Measurements from ENCODE around the gene KBTBD12. TPM values are rescaled to one million over a fixed set of nuclear protein-coding genes. Genes with fewer than 3 reads are reported as not detected.

KBTBD12 gene
- polyA plus RNA-seq, 1 of the 3 experiments (the other 2 are of a cell fraction), result not detected

DNA sequence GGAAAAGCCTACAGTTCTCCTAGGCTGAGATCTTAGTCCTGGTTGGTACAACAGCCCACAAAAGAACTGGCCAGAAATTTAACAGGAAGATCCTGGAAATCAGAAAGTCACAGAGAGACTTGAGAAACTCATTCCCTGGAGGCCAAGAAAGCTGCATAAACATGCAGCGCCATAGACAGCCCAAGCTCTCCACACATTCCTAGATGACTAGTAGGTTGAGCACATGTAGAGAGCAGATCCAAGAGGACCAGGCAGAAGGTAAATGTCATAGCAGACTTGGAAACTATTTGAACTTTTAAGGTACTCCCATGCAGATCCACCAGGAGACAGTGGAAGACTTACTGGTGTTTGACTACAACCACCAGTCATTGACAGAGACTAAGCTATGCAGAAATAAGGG is 18.4 kb downstream of the KBTBD12 start:
- Histone ChIP-seq H3F3A (replicated peaks; ENCODE audit: insufficient read depth) (peaks cover 4% of the 10 kb centered on the region), H2AFZ (ENCODE audit: low read depth) (no peak overlapping the region), H3K27ac (ENCODE audit: low read depth in 2 of 2, low read length in 1 of 2) (no peak overlapping the region), H3K4me3 (ENCODE audit: low read depth in 2 of 2, low read length in 1 of 2) (no peak overlapping the region), H3K9me3 (no peaks in the 10 kb centered on the region), H3K79me2 (ENCODE audit: insufficient read depth) (no peaks in the 10 kb centered on the region), H3K9ac (no peak overlapping the region), H3K36me3 (replicated peaks in 1 of 2; ENCODE audit: control insufficient read depth in 1 of 2, insufficient read depth in 2 of 2, low read length in 1 of 2) (no peaks in the 10 kb centered on the region), H3K9me2 (no peaks in the 10 kb centered on the region), H3K4me2 (no peak overlapping the region), H4K20me1 (ENCODE audit: insufficient read depth) (no peaks in the 10 kb centered on the region), H3K27me3 (ENCODE audit: insufficient read depth) (peaks cover 10% of the 10 kb centered on the region), H3K4me1 (ENCODE audit: control insufficient read depth in 1 of 2, insufficient read depth in 2 of 2, low read depth in 1 of 2, low read length in 1 of 2) (peaks cover 0 to 2% of the 10 kb centered on the region in 2 experiments; a peak in 1 of 4 replicates)
- POLR2A ChIA-PET, result no interaction called here
- WGBS (ENCODE audit: low lambda C conversion rate), result 80% methylated on average over 1 of the region's 1 CpG
- no peak for TF ChIP-seq JUND (IDR thresholded peaks at IDR 0.05)
- TF ChIP-seq EZH2phosphoT487 (IDR thresholded peaks at IDR 0.05; ENCODE audit: borderline replicate concordance, low read depth), result no peak
- no peak for DNase-seq
- CTCF ChIA-PET, result interaction anchor here (0.7 kb wide), 1 partner anchor 25 kb away, joined by 3 read pairs; no protein-coding TSS in a partner anchor

DNA sequence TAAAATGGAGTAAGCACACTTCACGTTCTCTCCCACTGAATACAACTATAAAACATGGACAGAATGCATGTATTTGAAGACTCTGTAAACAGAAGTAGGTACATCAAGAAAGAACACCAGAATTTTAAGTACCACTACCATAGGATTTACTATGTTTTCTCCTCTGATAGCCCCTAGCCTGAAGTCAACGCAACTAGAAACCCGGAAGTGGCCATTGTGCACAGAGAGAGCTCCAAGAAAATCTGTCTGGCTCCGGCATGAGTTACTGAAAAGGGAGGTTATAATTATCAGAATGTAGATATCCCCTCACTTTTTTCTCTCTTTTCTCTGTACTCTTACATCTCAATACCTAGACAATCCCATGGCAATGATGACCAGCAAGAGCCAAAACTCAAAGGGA is 23.8 kb downstream of the KBTBD12 start:
- H3K79me2 ChIP-seq (ENCODE audit: insufficient read depth), result no peaks in the 10 kb centered on the region
- no peak overlapping the region for H3K9ac ChIP-seq
- H3K4me3 ChIP-seq (ENCODE audit: low read depth in 2 of 2, low read length in 1 of 2), result no peak overlapping the region
- H3F3A ChIP-seq (replicated peaks; ENCODE audit: insufficient read depth), result peaks cover 11% of the 10 kb centered on the region
- H4K20me1 ChIP-seq (ENCODE audit: insufficient read depth), result no peaks in the 10 kb centered on the region
- no peaks in the 10 kb centered on the region for H3K4me1 ChIP-seq (ENCODE audit: control insufficient read depth in 1 of 2, insufficient read depth in 2 of 2, low read depth in 1 of 2, low read length in 1 of 2)
- H3K9me3 ChIP-seq, result no peaks in the 10 kb centered on the region
- no peak for DNase-seq
- H3K27ac ChIP-seq (ENCODE audit: low read depth in 2 of 2, low read length in 1 of 2), result no peak overlapping the region
- H3K27me3 ChIP-seq (ENCODE audit: insufficient read depth), result peaks cover 4% of the 10 kb centered on the region
- ChIA-PET CTCF (interaction anchor here (0.8 kb wide), 1 partner anchor 243 kb away, joined by 3 read pairs; no protein-coding TSS in a partner anchor), POLR2A (no interaction called here)
- H3K36me3 ChIP-seq (replicated peaks in 1 of 2; ENCODE audit: control insufficient read depth in 1 of 2, insufficient read depth in 2 of 2, low read length in 1 of 2), result no peaks in the 10 kb centered on the region
- WGBS (ENCODE audit: low lambda C conversion rate), result 57% methylated on average over 4 of the region's 4 CpGs
- TF ChIP-seq NFIC (IDR thresholded peaks at IDR 0.05; ENCODE audit: borderline replicate concordance), result no peak
- TF ChIP-seq MXI1 (IDR thresholded peaks at IDR 0.05; ENCODE audit: low read depth, low read length), result no peak
- no peak for TF ChIP-seq SIN3A (IDR thresholded peaks at IDR 0.05; ENCODE audit: borderline replicate concordance, low read depth, low read length)
- TF ChIP-seq GABPA (IDR thresholded peaks at IDR 0.05; ENCODE audit: low read depth), result no peak
- TF ChIP-seq FOXM1 (IDR thresholded peaks at IDR 0.05; ENCODE audit: low read depth), result no peak
- no peak for TF ChIP-seq EP300 (IDR thresholded peaks at IDR 0.05; ENCODE audit: borderline replicate concordance in 1 of 2, low read depth in 1 of 2, low read length in 1 of 2)
- TF ChIP-seq, protein P1, sequence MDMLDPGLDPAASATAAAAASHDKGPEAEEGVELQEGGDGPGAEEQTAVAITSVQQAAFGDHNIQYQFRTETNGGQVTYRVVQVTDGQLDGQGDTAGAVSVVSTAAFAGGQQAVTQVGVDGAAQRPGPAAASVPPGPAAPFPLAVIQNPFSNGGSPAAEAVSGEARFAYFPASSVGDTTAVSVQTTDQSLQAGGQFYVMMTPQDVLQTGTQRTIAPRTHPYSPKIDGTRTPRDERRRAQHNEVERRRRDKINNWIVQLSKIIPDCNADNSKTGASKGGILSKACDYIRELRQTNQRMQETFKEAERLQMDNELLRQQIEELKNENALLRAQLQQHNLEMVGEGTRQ (IDR thresholded peaks at IDR 0.05; ENCODE audit: borderline replicate concordance, low read depth, low read length), result no peak
- TF ChIP-seq, protein P2, sequence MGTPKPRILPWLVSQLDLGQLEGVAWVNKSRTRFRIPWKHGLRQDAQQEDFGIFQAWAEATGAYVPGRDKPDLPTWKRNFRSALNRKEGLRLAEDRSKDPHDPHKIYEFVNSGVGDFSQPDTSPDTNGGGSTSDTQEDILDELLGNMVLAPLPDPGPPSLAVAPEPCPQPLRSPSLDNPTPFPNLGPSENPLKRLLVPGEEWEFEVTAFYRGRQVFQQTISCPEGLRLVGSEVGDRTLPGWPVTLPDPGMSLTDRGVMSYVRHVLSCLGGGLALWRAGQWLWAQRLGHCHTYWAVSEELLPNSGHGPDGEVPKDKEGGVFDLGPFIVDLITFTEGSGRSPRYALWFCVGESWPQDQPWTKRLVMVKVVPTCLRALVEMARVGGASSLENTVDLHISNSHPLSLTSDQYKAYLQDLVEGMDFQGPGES (IDR thresholded peaks at IDR 0.05; ENCODE audit: low read depth, low read length), result no peak
- TF ChIP-seq, protein P3, sequence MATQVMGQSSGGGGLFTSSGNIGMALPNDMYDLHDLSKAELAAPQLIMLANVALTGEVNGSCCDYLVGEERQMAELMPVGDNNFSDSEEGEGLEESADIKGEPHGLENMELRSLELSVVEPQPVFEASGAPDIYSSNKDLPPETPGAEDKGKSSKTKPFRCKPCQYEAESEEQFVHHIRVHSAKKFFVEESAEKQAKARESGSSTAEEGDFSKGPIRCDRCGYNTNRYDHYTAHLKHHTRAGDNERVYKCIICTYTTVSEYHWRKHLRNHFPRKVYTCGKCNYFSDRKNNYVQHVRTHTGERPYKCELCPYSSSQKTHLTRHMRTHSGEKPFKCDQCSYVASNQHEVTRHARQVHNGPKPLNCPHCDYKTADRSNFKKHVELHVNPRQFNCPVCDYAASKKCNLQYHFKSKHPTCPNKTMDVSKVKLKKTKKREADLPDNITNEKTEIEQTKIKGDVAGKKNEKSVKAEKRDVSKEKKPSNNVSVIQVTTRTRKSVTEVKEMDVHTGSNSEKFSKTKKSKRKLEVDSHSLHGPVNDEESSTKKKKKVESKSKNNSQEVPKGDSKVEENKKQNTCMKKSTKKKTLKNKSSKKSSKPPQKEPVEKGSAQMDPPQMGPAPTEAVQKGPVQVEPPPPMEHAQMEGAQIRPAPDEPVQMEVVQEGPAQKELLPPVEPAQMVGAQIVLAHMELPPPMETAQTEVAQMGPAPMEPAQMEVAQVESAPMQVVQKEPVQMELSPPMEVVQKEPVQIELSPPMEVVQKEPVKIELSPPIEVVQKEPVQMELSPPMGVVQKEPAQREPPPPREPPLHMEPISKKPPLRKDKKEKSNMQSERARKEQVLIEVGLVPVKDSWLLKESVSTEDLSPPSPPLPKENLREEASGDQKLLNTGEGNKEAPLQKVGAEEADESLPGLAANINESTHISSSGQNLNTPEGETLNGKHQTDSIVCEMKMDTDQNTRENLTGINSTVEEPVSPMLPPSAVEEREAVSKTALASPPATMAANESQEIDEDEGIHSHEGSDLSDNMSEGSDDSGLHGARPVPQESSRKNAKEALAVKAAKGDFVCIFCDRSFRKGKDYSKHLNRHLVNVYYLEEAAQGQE (IDR thresholded peaks at IDR 0.05; ENCODE audit: low read depth, low read length), result no peak
- TF ChIP-seq SMC3 (IDR thresholded peaks at IDR 0.05; ENCODE audit: low read depth, low read length), result no peak
- no peak for TF ChIP-seq ELF1 (IDR thresholded peaks at IDR 0.05)
- TF ChIP-seq GATA2 (CRISPR knock-in tag; IDR thresholded peaks at IDR 0.05), result no peak
- TF ChIP-seq TCF12 (IDR thresholded peaks at IDR 0.05), result no peak
- no peak for TF ChIP-seq RAD21 (IDR thresholded peaks at IDR 0.05; ENCODE audit: low read length)
- no peak for TF ChIP-seq EZH2phosphoT487 (IDR thresholded peaks at IDR 0.05; ENCODE audit: borderline replicate concordance, low read depth)
- TF ChIP-seq, protein P4, sequence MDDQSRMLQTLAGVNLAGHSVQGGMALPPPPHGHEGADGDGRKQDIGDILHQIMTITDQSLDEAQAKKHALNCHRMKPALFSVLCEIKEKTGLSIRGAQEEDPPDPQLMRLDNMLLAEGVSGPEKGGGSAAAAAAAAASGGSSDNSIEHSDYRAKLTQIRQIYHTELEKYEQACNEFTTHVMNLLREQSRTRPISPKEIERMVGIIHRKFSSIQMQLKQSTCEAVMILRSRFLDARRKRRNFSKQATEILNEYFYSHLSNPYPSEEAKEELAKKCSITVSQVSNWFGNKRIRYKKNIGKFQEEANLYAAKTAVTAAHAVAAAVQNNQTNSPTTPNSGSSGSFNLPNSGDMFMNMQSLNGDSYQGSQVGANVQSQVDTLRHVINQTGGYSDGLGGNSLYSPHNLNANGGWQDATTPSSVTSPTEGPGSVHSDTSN (IDR thresholded peaks at IDR 0.05), result no peak
- TF ChIP-seq MEF2A (IDR thresholded peaks at IDR 0.05; ENCODE audit: borderline replicate concordance, low read depth), result no peak
- TF ChIP-seq POLR2AphosphoS5 (IDR thresholded peaks at IDR 0.05; ENCODE audit: low read depth, low read length), result no peak
- TF ChIP-seq YY1 (IDR thresholded peaks at IDR 0.05; ENCODE audit: low read depth), result no peak
- TF ChIP-seq RCOR1 (IDR thresholded peaks at IDR 0.05; ENCODE audit: low read length), result no peak
- H2AFZ ChIP-seq (ENCODE audit: low read depth), result no peak overlapping the region
- H3K9me2 ChIP-seq, result no peaks in the 10 kb centered on the region
- no peak overlapping the region for H3K4me2 ChIP-seq
